Parathyroid adenoma (tissue), 2 donors: ENCODE results near the gene TMEM164.

Experiments used
- H2AFZ ChIP-seq: fragments of 300-600 bp; sonication (generic); one replicate; pipeline ENCODE4 v1.7.0; 2017; ENCODE audit warnings: antibody characterized with exemption, mild to moderate bottlenecking
- H3K27ac ChIP-seq: fragments of 300-600 bp; sonication (generic); one replicate; pipeline ENCODE4 v1.7.0; 2017
- H3K27me3 ChIP-seq: fragments of 300-600 bp; sonication (generic); one replicate; pipeline ENCODE4 v1.7.0; 2017; ENCODE audit warnings: low read length; ENCODE audit not compliant: control insufficient read depth, insufficient read depth
- H3K36me3 ChIP-seq: fragments of 300-600 bp; sonication (generic); one replicate; pipeline ENCODE4 v1.7.0; 2017; ENCODE audit warnings: low read length; ENCODE audit not compliant: control insufficient read depth, insufficient read depth
- H3K4me1 ChIP-seq: fragments of 300-600 bp; sonication (generic); one replicate; pipeline ENCODE4 v1.7.0; 2017; ENCODE audit warnings: control low read depth
- H3K4me2 ChIP-seq: fragments of 300-600 bp; sonication (generic); one replicate; pipeline ENCODE4 v1.7.0; 2017; ENCODE audit warnings: low read length
- H3K4me3 ChIP-seq: fragments of 300-600 bp; sonication (generic); one replicate; pipeline ENCODE4 v1.7.0; 2017; ENCODE audit warnings: low read depth, low read length
- H3K79me2 ChIP-seq: fragments of 300-600 bp; sonication (generic); one replicate; pipeline ENCODE4 v1.7.0; 2017; ENCODE audit warnings: control low read depth
- H3K9ac ChIP-seq: fragments of 300-600 bp; sonication (generic); one replicate; pipeline ENCODE4 v1.7.0; 2017; ENCODE audit warnings: mild to moderate bottlenecking
- H3K9me3 ChIP-seq: fragments of 300-600 bp; sonication (generic); one replicate; pipeline ENCODE4 v1.7.0; 2017; ENCODE audit warnings: low read length; ENCODE audit not compliant: control insufficient read depth
- TF ChIP-seq, protein P1 (sequence below): fragments of 300-600 bp; sonication (generic); IDR thresholded peaks from one replicate; pipeline ENCODE4 v1.7.0; 2017; ENCODE audit warnings: antibody characterized with exemption, mild to moderate bottlenecking
- donor health status: primary hyperparathyroidism.

The TMEM164 gene

DNA sequence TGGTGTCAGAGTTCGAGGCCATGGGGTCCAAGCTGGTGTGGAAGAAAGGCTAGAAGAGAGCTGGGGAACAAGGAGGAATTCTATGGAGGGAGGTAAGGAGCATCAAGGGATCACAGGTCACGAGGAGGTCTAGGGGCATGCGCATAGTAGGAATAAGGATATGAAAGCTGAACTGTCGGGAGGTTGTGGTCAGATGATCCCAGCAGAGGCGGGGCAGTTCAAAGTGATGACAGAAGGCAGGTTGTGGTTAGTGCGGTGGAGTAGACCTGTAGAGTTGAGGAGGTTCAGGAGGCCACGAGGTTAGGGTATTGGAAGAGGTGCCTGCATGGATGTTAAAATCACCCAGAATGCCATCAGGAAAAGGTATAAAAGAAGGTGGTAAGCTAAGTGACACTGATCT is 156.3 kb downstream of the TMEM164 start:
- Histone ChIP-seq H3K4me2 (no peak overlapping the region), H3K36me3 (no peaks in the 10 kb centered on the region), H3K79me2 (no peaks in the 10 kb centered on the region), H3K4me3 (no peak overlapping the region), H3K9me3 (no peaks in the 10 kb centered on the region), H3K9ac (no peak overlapping the region), H3K4me1 (no peaks in the 10 kb centered on the region), H2AFZ (no peak overlapping the region), H3K27me3 (no peaks in the 10 kb centered on the region), H3K27ac (no peak overlapping the region)
- TF ChIP-seq, protein P1, sequence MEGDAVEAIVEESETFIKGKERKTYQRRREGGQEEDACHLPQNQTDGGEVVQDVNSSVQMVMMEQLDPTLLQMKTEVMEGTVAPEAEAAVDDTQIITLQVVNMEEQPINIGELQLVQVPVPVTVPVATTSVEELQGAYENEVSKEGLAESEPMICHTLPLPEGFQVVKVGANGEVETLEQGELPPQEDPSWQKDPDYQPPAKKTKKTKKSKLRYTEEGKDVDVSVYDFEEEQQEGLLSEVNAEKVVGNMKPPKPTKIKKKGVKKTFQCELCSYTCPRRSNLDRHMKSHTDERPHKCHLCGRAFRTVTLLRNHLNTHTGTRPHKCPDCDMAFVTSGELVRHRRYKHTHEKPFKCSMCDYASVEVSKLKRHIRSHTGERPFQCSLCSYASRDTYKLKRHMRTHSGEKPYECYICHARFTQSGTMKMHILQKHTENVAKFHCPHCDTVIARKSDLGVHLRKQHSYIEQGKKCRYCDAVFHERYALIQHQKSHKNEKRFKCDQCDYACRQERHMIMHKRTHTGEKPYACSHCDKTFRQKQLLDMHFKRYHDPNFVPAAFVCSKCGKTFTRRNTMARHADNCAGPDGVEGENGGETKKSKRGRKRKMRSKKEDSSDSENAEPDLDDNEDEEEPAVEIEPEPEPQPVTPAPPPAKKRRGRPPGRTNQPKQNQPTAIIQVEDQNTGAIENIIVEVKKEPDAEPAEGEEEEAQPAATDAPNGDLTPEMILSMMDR, result no peak

DNA sequence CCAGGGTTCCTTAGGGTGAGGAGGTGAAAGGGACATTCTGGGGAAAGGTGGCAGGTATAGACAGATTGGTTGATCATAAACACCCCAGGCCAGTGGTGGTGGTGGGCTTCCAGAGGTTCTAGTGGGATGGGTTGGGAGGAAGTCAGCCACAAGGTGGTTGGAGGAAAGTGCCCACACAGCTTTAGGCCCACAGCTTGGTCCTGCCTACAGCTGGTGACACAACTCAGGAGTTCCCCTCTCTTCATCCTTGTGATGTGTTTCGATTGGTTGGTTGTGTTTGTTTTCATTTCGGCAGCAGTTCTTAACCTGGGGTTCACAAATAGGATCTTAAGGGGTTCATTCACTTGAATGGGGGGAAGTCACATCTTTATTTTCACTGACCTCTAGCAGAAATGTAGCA is 157.0 kb downstream of the TMEM164 start:
- Histone ChIP-seq H3K79me2 (no peaks in the 10 kb centered on the region), H3K27ac (no peak overlapping the region), H3K27me3 (no peaks in the 10 kb centered on the region), H3K4me2 (no peak overlapping the region), H2AFZ (no peak overlapping the region), H3K4me1 (no peaks in the 10 kb centered on the region), H3K4me3 (no peak overlapping the region), H3K36me3 (no peaks in the 10 kb centered on the region), H3K9me3 (no peaks in the 10 kb centered on the region), H3K9ac (no peak overlapping the region)
- TF ChIP-seq, protein P1, result no peak

DNA sequence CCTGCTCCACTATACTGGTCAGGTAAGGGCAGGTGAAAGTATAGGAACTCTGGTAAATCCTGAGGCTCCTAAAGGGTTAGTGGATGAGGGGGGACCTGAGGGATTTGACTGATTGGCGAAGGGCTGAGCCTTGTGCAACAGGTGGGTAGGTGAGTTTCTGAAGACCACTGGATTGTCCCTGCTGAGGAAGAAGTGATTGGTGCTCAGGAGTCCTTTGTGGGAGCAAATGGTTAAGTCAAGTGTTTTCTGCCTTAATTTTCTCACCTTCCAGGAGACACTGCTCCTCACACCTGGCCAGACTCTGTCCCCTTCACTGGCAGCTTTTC is 158.4 kb downstream of the TMEM164 start:
- Histone ChIP-seq H3K9me3 (no peaks in the 10 kb centered on the region), H3K36me3 (no peaks in the 10 kb centered on the region), H2AFZ (no peak overlapping the region), H3K27ac (no peak overlapping the region), H3K79me2 (no peaks in the 10 kb centered on the region), H3K27me3 (no peaks in the 10 kb centered on the region), H3K9ac (no peak overlapping the region), H3K4me3 (no peak overlapping the region), H3K4me1 (no peaks in the 10 kb centered on the region), H3K4me2 (no peak overlapping the region)
- TF ChIP-seq, protein P1, result no peak

DNA sequence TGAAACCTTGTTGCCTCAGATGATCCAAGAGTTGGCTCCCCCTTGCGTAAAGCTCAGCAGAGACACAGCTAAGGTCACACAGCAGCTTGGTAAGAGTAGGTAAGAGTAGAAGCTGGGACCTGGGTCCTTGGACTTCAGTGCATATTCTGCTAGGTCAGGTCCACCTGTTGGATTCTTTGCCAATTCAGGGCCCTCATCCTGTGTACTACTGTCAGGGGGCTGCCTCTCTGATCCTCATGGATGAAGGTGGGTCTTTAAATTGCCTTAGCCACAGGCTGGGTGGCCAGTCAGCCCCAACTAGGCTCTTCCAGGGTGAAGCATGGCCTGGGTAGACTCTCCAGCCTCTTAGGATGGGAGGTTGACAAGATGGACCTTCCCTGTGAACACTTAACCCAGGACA is 159.2 kb downstream of the TMEM164 start:
- Histone ChIP-seq H3K9me3 (no peaks in the 10 kb centered on the region), H3K27ac (no peak overlapping the region), H3K27me3 (no peaks in the 10 kb centered on the region), H2AFZ (no peak overlapping the region), H3K4me3 (no peak overlapping the region), H3K4me1 (no peaks in the 10 kb centered on the region), H3K36me3 (no peaks in the 10 kb centered on the region), H3K9ac (no peak overlapping the region), H3K79me2 (no peaks in the 10 kb centered on the region), H3K4me2 (no peak overlapping the region)
- TF ChIP-seq, protein P1, result no peak

DNA sequence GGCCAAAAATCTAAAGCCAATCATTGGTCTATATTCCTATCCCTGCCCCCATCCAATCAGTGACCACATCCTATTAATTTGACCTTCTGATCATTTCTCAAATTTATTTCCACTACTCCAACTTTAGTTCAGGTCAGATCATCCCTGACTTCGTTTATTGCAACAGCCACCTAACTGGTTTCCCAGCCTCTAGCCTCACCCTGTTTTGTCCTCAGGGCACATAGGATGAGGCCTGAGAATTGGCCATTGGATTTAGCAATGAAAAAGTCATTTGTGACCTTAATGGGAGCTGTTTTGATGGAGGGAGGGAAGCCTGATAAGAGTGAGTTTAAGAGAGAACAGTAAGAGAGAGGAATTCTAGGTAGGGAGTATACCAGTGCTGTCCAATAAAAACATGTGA is 160.0 kb downstream of the TMEM164 start:
- Histone ChIP-seq H3K4me3 (no peak overlapping the region), H3K27me3 (no peaks in the 10 kb centered on the region), H3K36me3 (no peaks in the 10 kb centered on the region), H2AFZ (no peak overlapping the region), H3K4me1 (no peaks in the 10 kb centered on the region), H3K79me2 (no peaks in the 10 kb centered on the region), H3K9me3 (no peaks in the 10 kb centered on the region), H3K27ac (no peak overlapping the region), H3K9ac (no peak overlapping the region), H3K4me2 (no peak overlapping the region)
- TF ChIP-seq, protein P1, result no peak
